Stimulated activated CD4-positive, alpha-beta T cell treated with anti-CD3 and anti-CD28 coated beads, Interleukin-1b, Interleukin-23, amount 100 ng/mL, for 1 hour (primary cell): ENCODE data around the gene LRRC74A.

ENCODE experiments used
- DNase-seq, 2 donors: peaks; one replicate each; pipeline ENCODE4 v3.0.0-alpha.2; 2020; ENCODE audit warnings: low read depth in 2 of 2

Gene LRRC74A

GRCh38 chr14:76846331-76847047 is 20.3 kb downstream of the LRRC74A start:
- no peak for DNase-seq

GRCh38 chr14:76848879-76849278 is 22.7 kb downstream of the LRRC74A start:
- DNase-seq: no peak

GRCh38 chr14:76855066-76855465 is 28.9 kb downstream of the LRRC74A start:
- DNase-seq: no peak

GRCh38 chr14:76856769-76857168 is 30.6 kb downstream of the LRRC74A start:
- DNase-seq: no peak

- DNase-seq: no peak
Observed at GRCh38 chr14:76861574-76862255, 35.5 kb downstream of the LRRC74A start.

- DNase-seq: no peak
Observed at GRCh38 chr14:76862546-76863282, 36.5 kb downstream of the LRRC74A start.

GRCh38 chr14:76863724-76864407 is 37.7 kb downstream of the LRRC74A start:
- no peak for DNase-seq

GRCh38 chr14:76866456-76866855 is 40.2 kb downstream of the LRRC74A start:
- DNase-seq: no peak

GRCh38 chr14:76867516-76868453 is 41.6 kb downstream of the LRRC74A start:
- DNase-seq: no peak

- DNase-seq: no peak
Observed at GRCh38 chr14:76868454-76869170, 42.4 kb downstream of the LRRC74A start.

GRCh38 chr14:76870166-76870565 is 44.0 kb downstream of the LRRC74A start:
- DNase-seq: no peak

- peak; percentile 16 to 51 for DNase-seq
Observed at GRCh38 chr14:76872796-76873432, 46.7 kb downstream of the LRRC74A start.

- no peak for DNase-seq
Observed at GRCh38 chr14:76874734-76875133, 48.5 kb downstream of the LRRC74A start.

GRCh38 chr14:76876076-76876475 is 49.9 kb downstream of the LRRC74A start:
- DNase-seq: no peak

- DNase-seq: no peak
Observed at GRCh38 chr14:76877871-76878270, 51.7 kb downstream of the LRRC74A start.

GRCh38 chr14:76880449-76880848 is 54.2 kb downstream of the LRRC74A start:
- no peak for DNase-seq

- no peak for DNase-seq
Observed at GRCh38 chr14:76881348-76881747, 55.1 kb downstream of the LRRC74A start.

GRCh38 chr14:76882651-76883050 is 56.4 kb downstream of the LRRC74A start:
- no peak for DNase-seq

- no peak for DNase-seq
Observed at GRCh38 chr14:76883447-76883846, 57.2 kb downstream of the LRRC74A start.

GRCh38 chr14:76884394-76884793 is 58.2 kb downstream of the LRRC74A start:
- no peak for DNase-seq
